CD14-positive monocyte (primary cell): ENCODE measurements around the gene PAIP2. TPM values are rescaled to one million over a fixed set of nuclear protein-coding genes. Genes with fewer than 3 reads are reported as not detected.

Experiments
- DNase-seq, 3 donors: peaks; one replicate each; pipeline ENCODE4 v3.0.0-alpha.2; 2011 to 2022
- H2AFZ ChIP-seq: 2 replicates; pipeline ENCODE4 v1.6.0; 2012; ENCODE audit warnings: mild to moderate bottlenecking, low read depth, low read length, inconsistent platforms; ENCODE audit not compliant: insufficient read depth, poor library complexity, severe bottlenecking
- H3K27ac ChIP-seq, 2 donors: 1 replicate in 1 of 2; 2 replicates in 1 of 2; pipeline ENCODE4 v1.5.1; 2012 to 2013; ENCODE audit warnings: low read length in 2 of 2, control low read depth in 1 of 2, inconsistent platforms in 1 of 2, low read depth in 1 of 2, mild to moderate bottlenecking in 1 of 2
- H3K27me3 ChIP-seq, 2 donors: one replicate each; pipeline versions ENCODE4 v1.6.0 to v1.6.1; 2011 to 2013; ENCODE audit warnings: low read length in 2 of 2; ENCODE audit not compliant: control insufficient read depth in 2 of 2, insufficient read depth in 2 of 2
- H3K36me3 ChIP-seq, 2 donors: replicated peaks in 1 of 2; 1 replicate in 1 of 2; 2 replicates in 1 of 2; pipeline versions ENCODE4 v1.5.1 to v1.6.1; 2012 to 2013; ENCODE audit warnings: low read length in 2 of 2, control low read depth in 1 of 2, inconsistent platforms in 1 of 2, mild to moderate bottlenecking in 1 of 2; ENCODE audit not compliant: insufficient read depth in 2 of 2, control insufficient read depth in 1 of 2
- H3K4me1 ChIP-seq, 2 donors: 1 replicate in 1 of 2; 2 replicates in 1 of 2; pipeline versions ENCODE4 v1.5.1 to v1.6.1; 2012 to 2013; ENCODE audit warnings: low read length in 2 of 2, control low read depth in 1 of 2, inconsistent platforms in 1 of 2, mild to moderate bottlenecking in 1 of 2, moderate library complexity in 1 of 2; ENCODE audit not compliant: insufficient read depth in 2 of 2, control insufficient read depth in 1 of 2
- H3K4me2 ChIP-seq: replicated peaks from 2 replicates; pipeline ENCODE3; 2012; ENCODE audit warnings: low read length, moderate library complexity, mild to moderate bottlenecking; ENCODE audit not compliant: poor library complexity, severe bottlenecking; ENCODE audit errors: extremely low read depth
- H3K4me3 ChIP-seq, 3 experiments: fragments of 200-600 bp in 1 of 3; sonication (generic) in 1 of 3; replicated peaks in 1 of 3; 1 replicate in 2 of 3; 2 replicates in 1 of 3; pipeline ENCODE4 v1.5.1; 2011 to 2013; ENCODE audit warnings: low read length in 3 of 3, mild to moderate bottlenecking in 3 of 3, control low read depth in 2 of 3, low read depth in 2 of 3, inconsistent platforms in 1 of 3, moderate library complexity in 1 of 3
- H3K79me2 ChIP-seq: 2 replicates; pipeline ENCODE4 v1.6.0; 2012; ENCODE audit warnings: mild to moderate bottlenecking, control low read depth, inconsistent platforms, low read length, moderate library complexity; ENCODE audit not compliant: insufficient read depth
- H3K9ac ChIP-seq: 2 replicates; pipeline ENCODE4 v1.6.0; 2017; ENCODE audit warnings: low read length, mild to moderate bottlenecking; ENCODE audit not compliant: insufficient read depth, poor library complexity, severe bottlenecking
- H3K9me3 ChIP-seq, 2 donors: replicated peaks in 1 of 2; 1 replicate in 1 of 2; 2 replicates in 1 of 2; pipeline versions ENCODE4 v1.5.1 to v1.6.1; 2012 to 2013; ENCODE audit warnings: low read length in 2 of 2, control low read depth in 1 of 2; ENCODE audit not compliant: control insufficient read depth in 1 of 2, insufficient read depth in 1 of 2
- H4K20me1 ChIP-seq: 2 replicates; pipeline ENCODE4 v1.6.0; 2012; ENCODE audit warnings: mild to moderate bottlenecking, low read length, control low read depth, moderate library complexity; ENCODE audit not compliant: insufficient read depth
- H3K27ac Mint-ChIP-seq, 7 donors: one replicate each; pipeline ENCODE4 v1.8.0; 2020; ENCODE audit warnings: mild to moderate bottlenecking in 7 of 7, mixed read lengths in 7 of 7, moderate library complexity in 6 of 7, inconsistent platforms in 2 of 7
- H3K27me3 Mint-ChIP-seq, 3 donors: one replicate each; pipeline ENCODE4 v1.8.0; 2021 to 2022; ENCODE audit warnings: low read depth in 3 of 3, mild to moderate bottlenecking in 3 of 3, mixed read lengths in 3 of 3, moderate library complexity in 3 of 3, inconsistent platforms in 1 of 3
- H3K36me3 Mint-ChIP-seq, 2 donors: one replicate each; pipeline ENCODE4 v1.8.0; 2020; ENCODE audit warnings: mixed read lengths in 2 of 2, inconsistent platforms in 1 of 2, mild to moderate bottlenecking in 1 of 2
- H3K4me1 Mint-ChIP-seq: one replicate; pipeline ENCODE4 v1.8.0; 2020; ENCODE audit warnings: mild to moderate bottlenecking, mixed read lengths
- H3K4me3 Mint-ChIP-seq, 2 donors: one replicate each; pipeline ENCODE4 v1.8.0; 2020; ENCODE audit warnings: mild to moderate bottlenecking in 2 of 2, mixed read lengths in 2 of 2, moderate library complexity in 1 of 2
- H3K9me3 Mint-ChIP-seq, 7 donors: one replicate each; pipeline ENCODE4 v1.8.0; 2020 to 2022; ENCODE audit warnings: mixed read lengths in 7 of 7, mild to moderate bottlenecking in 6 of 7, moderate library complexity in 6 of 7, inconsistent platforms in 2 of 7
- CTCF ChIP-seq: fragments of 200-600 bp; IDR thresholded peaks from one replicate; pipeline ENCODE4 v1.8.0; 2022; ENCODE audit warnings: antibody characterized with exemption, mild to moderate bottlenecking
- WGBS: methylation state at CpG from one replicate; pipeline ENCODE4 v1.1.5; 2013; ENCODE audit warnings: missing lambda C conversion rate; ENCODE audit not compliant: insufficient coverage; 5-methylcytosine and 5-hydroxymethylcytosine counted together
- intact Hi-C, 2 donors: fragments of 100-400 bp; cut with micrococcal nuclease; formaldehyde crosslinking; loops; one replicate each; pipeline versions ENCODE4 v1.15.0 to v1.15.1; 2023
- polyA plus RNA-seq, 3 donors: library from polyadenylated mRNA; depleted of rRNA in 1 of 3; unstranded in 2 of 3; stranded (reverse) in 1 of 3; fragments of 300-500 nt in 2 of 3; fragments of >200 nt in 1 of 3; fragmentation: Illumina TruSeq in 2 of 3; gene quantifications; 1 replicate in 2 of 3; 2 replicates in 1 of 3; pipeline ENCODE4 v1.2.3, GENCODE V29; 2012 to 2021

PAIP2 gene
- polyA plus RNA-seq, 3 donors, result 68.3 to 325 (median 313) TPM

DNA sequence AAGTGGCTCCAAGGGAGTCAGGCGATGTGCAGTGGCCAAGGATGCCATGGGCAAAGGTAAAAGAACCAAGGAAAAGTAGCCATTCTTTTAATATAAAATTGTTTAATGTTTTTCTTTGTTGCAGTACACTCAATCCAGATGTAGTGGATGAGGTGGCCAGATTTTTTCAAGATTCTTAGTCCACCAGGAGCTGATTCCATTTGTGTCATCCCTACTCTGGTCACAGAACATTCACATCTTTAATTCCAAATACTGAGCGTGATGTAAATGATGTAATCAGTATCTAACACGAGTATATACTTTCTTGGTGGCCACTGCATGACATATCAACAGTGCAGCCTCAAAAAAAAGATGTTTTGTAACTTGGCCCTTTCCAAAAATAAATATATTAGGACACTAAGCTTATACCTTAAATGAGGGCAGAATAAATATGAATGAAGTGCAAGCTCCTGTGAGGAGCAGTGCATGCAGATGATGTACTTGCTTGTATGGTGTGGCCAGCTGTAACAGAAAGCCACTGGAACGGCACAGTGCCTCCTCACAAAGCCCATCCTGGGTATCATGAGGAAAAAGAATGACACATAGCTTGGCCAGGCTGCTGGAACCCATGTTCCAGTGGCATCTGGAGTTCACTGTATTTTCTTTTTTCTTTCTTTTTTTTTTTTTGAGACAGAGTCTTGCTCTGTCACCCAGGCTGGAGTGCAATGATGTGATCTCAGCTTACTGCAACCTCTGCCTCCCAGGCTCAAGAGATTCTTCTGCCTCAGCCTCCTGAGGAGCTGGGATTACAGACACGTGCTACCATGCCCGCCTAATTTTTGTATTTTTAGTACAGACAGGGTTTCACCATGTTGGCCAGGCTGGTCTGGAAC lies 68.7 kb downstream of the PAIP2 start:
- Mint-ChIP-seq H3K4me3 (no peak overlapping the region), H3K27me3 (peaks cover 0 to 2% (median 0%) of the 10 kb centered on the region in 3 donors), H3K9me3 (peaks cover 0 to 1% (median 0%) of the 10 kb centered on the region in 7 donors), H3K36me3 (no peaks in the 10 kb centered on the region), H3K27ac (no peak overlapping the region), H3K4me1 (peaks cover 5% of the 10 kb centered on the region)
- 96% methylated on average over 2 of the region's 6 CpGs for WGBS
- Histone ChIP-seq H3K4me1 (no peaks in the 10 kb centered on the region), H3K27ac (no peak overlapping the region), H3K27me3 (no peaks in the 10 kb centered on the region), H4K20me1 (no peaks in the 10 kb centered on the region), H3K4me2 (no peak overlapping the region), H3K79me2 (no peaks in the 10 kb centered on the region), H3K9me3 (no peaks in the 10 kb centered on the region), H3K36me3 (no peaks in the 10 kb centered on the region), H2AFZ (no peak overlapping the region), H3K9ac (no peak overlapping the region), H3K4me3 (no peak overlapping the region)
- TF ChIP-seq CTCF, result no peak
- intact Hi-C loops, result no loop called here
- no peak for DNase-seq

GRCh38 chr5:139410993-139411828 lies 69.6 kb downstream of the PAIP2 start:
- no peaks in the 10 kb centered on the region for H3K36me3 Mint-ChIP-seq
- Histone ChIP-seq H2AFZ (no peak overlapping the region), H3K9me3 (no peaks in the 10 kb centered on the region), H3K4me3 (no peak overlapping the region), H3K9ac (no peak overlapping the region), H3K4me1 (no peaks in the 10 kb centered on the region), H4K20me1 (no peaks in the 10 kb centered on the region), H3K36me3 (no peaks in the 10 kb centered on the region), H3K27me3 (no peaks in the 10 kb centered on the region), H3K79me2 (no peaks in the 10 kb centered on the region), H3K4me2 (no peak overlapping the region), H3K27ac (no peak overlapping the region)
- peaks cover 0 to 2% (median 0%) of the 10 kb centered on the region in 3 donors for H3K27me3 Mint-ChIP-seq
- no peak overlapping the region for H3K27ac Mint-ChIP-seq
- no peak for TF ChIP-seq CTCF
- no peak for DNase-seq
- H3K9me3 Mint-ChIP-seq, result no peaks in the 10 kb centered on the region
- intact Hi-C loops, result no loop called here
- whole genome bisulfite sequencing, result 100% methylated on average over 4 of the region's 17 CpGs
- H3K4me1 Mint-ChIP-seq, result peaks cover 5% of the 10 kb centered on the region
- H3K4me3 Mint-ChIP-seq, result no peak overlapping the region
